Measurements from ENCODE around the gene NPAS2.

NPAS2 gene

GRCh38 chr2:100923461-100924060 lies 103.6 kb downstream of the NPAS2 start:
- DNase-seq = no peak

GRCh38 chr2:100924122-100924519 lies 104.2 kb downstream of the NPAS2 start:
- no peak for DNase-seq

- no peak for DNase-seq
These were observed 104.8 kb downstream of the NPAS2 start for GRCh38 chr2:100924520-100925451.

GRCh38 chr2:100928235-100928634 lies 108.3 kb downstream of the NPAS2 start:
- no peak for DNase-seq

- no peak for DNase-seq
These were observed 109.2 kb downstream of the NPAS2 start for GRCh38 chr2:100929147-100929546.

GRCh38 chr2:100934504-100935371 lies 114.8 kb downstream of the NPAS2 start:
- DNase-seq = no peak

GRCh38 chr2:100935372-100935752 lies 115.4 kb downstream of the NPAS2 start:
- no peak for DNase-seq

- DNase-seq = no peak
These were observed 116.3 kb downstream of the NPAS2 start for GRCh38 chr2:100936070-100936741.

GRCh38 chr2:100936972-100937542 lies 117.1 kb downstream of the NPAS2 start:
- no peak for DNase-seq

GRCh38 chr2:100938031-100939026 lies 118.4 kb downstream of the NPAS2 start:
- no peak for DNase-seq

- no peak for DNase-seq
These were observed 119.5 kb downstream of the NPAS2 start for GRCh38 chr2:100939445-100939844.

- no peak for DNase-seq
These were observed 120.3 kb downstream of the NPAS2 start for GRCh38 chr2:100940240-100940639.

GRCh38 chr2:100940766-100941645 lies 121.1 kb downstream of the NPAS2 start:
- no peak for DNase-seq

- DNase-seq = no peak
These were observed 121.8 kb downstream of the NPAS2 start for GRCh38 chr2:100941646-100942240.

- no peak for DNase-seq
These were observed 124.9 kb downstream of the NPAS2 start for GRCh38 chr2:100944617-100945432.

GRCh38 chr2:100945433-100945740 lies 125.4 kb downstream of the NPAS2 start:
- no peak for DNase-seq

GRCh38 chr2:100945930-100946607 lies 126.1 kb downstream of the NPAS2 start:
- no peak for DNase-seq

Measured in DMS79 treated with DMSO at 0.1 percent for 48 hours (cell line).